H9 (cell line): Measurements from ENCODE around the gene NFYB. TPM values are rescaled to one million over a fixed set of nuclear protein-coding genes. Genes with fewer than 3 reads are reported as not detected.

Experiments
- DNase-seq: peaks from one replicate; pipeline ENCODE4 v3.0.0-alpha.2; 2017
- H2AFZ ChIP-seq: one replicate; pipeline ENCODE4 v1.6.1; 2013; ENCODE audit warnings: mild to moderate bottlenecking, low read length, control low read depth, moderate library complexity
- H2AK5ac ChIP-seq: 2 replicates; pipeline ENCODE4 v1.6.1; 2013; ENCODE audit warnings: low read length, control low read depth, mixed read lengths; ENCODE audit not compliant: insufficient read length
- H2BK120ac ChIP-seq: one replicate; pipeline ENCODE4 v1.6.1; 2013; ENCODE audit warnings: low read depth, mild to moderate bottlenecking, low read length, control low read depth, inconsistent platforms; ENCODE audit not compliant: poor library complexity, severe bottlenecking
- H2BK12ac ChIP-seq: 2 replicates; pipeline ENCODE4 v1.6.1; 2013; ENCODE audit warnings: low read length, control low read depth, mixed read lengths, low read depth; ENCODE audit not compliant: insufficient read length
- H2BK15ac ChIP-seq: 2 replicates; pipeline ENCODE4 v1.6.1; 2013; ENCODE audit warnings: low read depth, low read length, control low read depth
- H2BK20ac ChIP-seq: one replicate; pipeline ENCODE4 v1.6.1; 2013; ENCODE audit warnings: low read depth, mild to moderate bottlenecking, low read length, control low read depth, inconsistent platforms; ENCODE audit not compliant: poor library complexity, severe bottlenecking
- H2BK5ac ChIP-seq: 2 replicates; pipeline ENCODE4 v1.6.1; 2013; ENCODE audit warnings: low read length, control low read depth, mixed read lengths; ENCODE audit not compliant: insufficient read length
- H3K14ac ChIP-seq: 2 replicates; pipeline ENCODE4 v1.6.1; 2013; ENCODE audit warnings: low read length, control low read depth; ENCODE audit not compliant: insufficient read depth
- H3K18ac ChIP-seq: 2 replicates; pipeline ENCODE4 v1.6.1; 2013; ENCODE audit warnings: low read depth, mild to moderate bottlenecking, mixed read lengths, low read length, control low read depth; ENCODE audit not compliant: insufficient read length
- H3K23ac ChIP-seq: 2 replicates; pipeline ENCODE4 v1.6.1; 2013; ENCODE audit warnings: low read length, control low read depth, mixed read lengths, low read depth; ENCODE audit not compliant: insufficient read length
- H3K23me2 ChIP-seq: 2 replicates; pipeline ENCODE4 v1.6.1; 2013; ENCODE audit warnings: low read depth, mild to moderate bottlenecking, mixed read lengths, low read length, control low read depth; ENCODE audit not compliant: insufficient read length, poor library complexity, severe bottlenecking
- H3K27ac ChIP-seq: 2 replicates; pipeline ENCODE4 v1.5.1; 2013; ENCODE audit warnings: low read length, control low read depth, mixed read lengths, low read depth; ENCODE audit not compliant: insufficient read length
- H3K27me3 ChIP-seq: 2 replicates; pipeline ENCODE4 v1.6.1; 2013; ENCODE audit warnings: low read length, control low read depth, inconsistent platforms; ENCODE audit not compliant: insufficient read depth
- H3K4ac ChIP-seq: 2 replicates; pipeline ENCODE4 v1.6.1; 2013; ENCODE audit warnings: low read depth, mild to moderate bottlenecking, control low read depth, inconsistent platforms, low read length, moderate library complexity
- H3K4me1 ChIP-seq: 2 replicates; pipeline ENCODE4 v1.6.1; 2013; ENCODE audit warnings: low read length, control low read depth, inconsistent platforms; ENCODE audit not compliant: insufficient read depth
- H3K4me2 ChIP-seq: 2 replicates; pipeline ENCODE4 v1.6.1; 2013; ENCODE audit warnings: low read length, control low read depth, mixed read lengths; ENCODE audit not compliant: insufficient read length, insufficient read depth
- H3K56ac ChIP-seq: 2 replicates; pipeline ENCODE4 v1.6.1; 2013; ENCODE audit warnings: low read depth, mild to moderate bottlenecking, mixed read lengths, low read length, control low read depth; ENCODE audit not compliant: insufficient read length
- H3K79me1 ChIP-seq: 2 replicates; pipeline ENCODE4 v1.6.1; 2013; ENCODE audit warnings: low read depth, mild to moderate bottlenecking, moderate library complexity, low read length, control low read depth, inconsistent platforms; ENCODE audit not compliant: insufficient read depth, poor library complexity, severe bottlenecking
- H3K79me2 ChIP-seq: 2 replicates; pipeline ENCODE4 v1.6.1; 2013; ENCODE audit warnings: low read length, control low read depth, inconsistent platforms; ENCODE audit not compliant: insufficient read depth
- H3K9ac ChIP-seq: 2 replicates; pipeline ENCODE4 v1.6.1; 2013; ENCODE audit warnings: low read length, control low read depth, mixed read lengths; ENCODE audit not compliant: insufficient read length; ENCODE audit errors: extremely low read depth
- H3K9me3 ChIP-seq: one replicate; pipeline ENCODE4 v1.6.1; 2013; ENCODE audit warnings: low read depth, low read length, inconsistent platforms; ENCODE audit not compliant: control insufficient read depth
- H3T11ph ChIP-seq: one replicate; pipeline ENCODE4 v1.6.1; 2013; ENCODE audit warnings: mild to moderate bottlenecking, low read length, control low read depth, inconsistent platforms
- H4K20me1 ChIP-seq: one replicate; pipeline ENCODE4 v1.6.1; 2013; ENCODE audit not compliant: control insufficient read depth, insufficient read length, insufficient read depth
- H4K5ac ChIP-seq: 2 replicates; pipeline ENCODE4 v1.6.1; 2013; ENCODE audit warnings: low read depth, mild to moderate bottlenecking, mixed read lengths, low read length, control low read depth; ENCODE audit not compliant: insufficient read length
- H4K8ac ChIP-seq: replicated peaks from 2 replicates; pipeline ENCODE4 v1.6.1; 2013; ENCODE audit warnings: low read length, control low read depth, mixed read lengths, low read depth; ENCODE audit not compliant: insufficient read length
- H4K91ac ChIP-seq: 2 replicates; pipeline ENCODE4 v1.6.1; 2013; ENCODE audit warnings: low read depth, mild to moderate bottlenecking, moderate library complexity, mixed read lengths, low read length, control low read depth; ENCODE audit not compliant: insufficient read length
- H3K27ac Mint-ChIP-seq, 3 experiments: 2 replicates in 2 of 3; 3 replicates in 1 of 3; pipeline ENCODE4 v1.8.0; 2020 to 2021; ENCODE audit warnings: mixed read lengths in 3 of 3, mild to moderate bottlenecking in 1 of 3, moderate library complexity in 1 of 3
- H3K27me3 Mint-ChIP-seq: 2 replicates; pipeline ENCODE4 v1.8.0; 2021; ENCODE audit warnings: low read depth, mild to moderate bottlenecking, moderate library complexity, mixed read lengths
- H3K36me3 Mint-ChIP-seq, 3 experiments: 2 replicates in 2 of 3; 3 replicates in 1 of 3; pipeline ENCODE4 v1.8.0; 2020 to 2021; ENCODE audit warnings: low read depth in 3 of 3, mixed read lengths in 3 of 3; ENCODE audit not compliant: insufficient read depth in 1 of 3
- H3K4me1 Mint-ChIP-seq, 2 experiments: 2 replicates each; pipeline ENCODE4 v1.8.0; 2020; ENCODE audit warnings: mixed read lengths in 2 of 2
- H3K4me3 Mint-ChIP-seq, 2 experiments: 2 replicates in 1 of 2; 3 replicates in 1 of 2; pipeline ENCODE4 v1.8.0; 2020 to 2021; ENCODE audit warnings: mild to moderate bottlenecking in 2 of 2, mixed read lengths in 2 of 2, moderate library complexity in 1 of 2
- H3K9me3 Mint-ChIP-seq, 2 experiments: 2 replicates in 1 of 2; 3 replicates in 1 of 2; pipeline ENCODE4 v1.8.0; 2020; ENCODE audit warnings: mild to moderate bottlenecking in 2 of 2, mixed read lengths in 2 of 2, moderate library complexity in 1 of 2
- CTCF ChIP-seq: fragments of 200-600 bp; sonication (generic); conservative IDR thresholded peaks from 3 replicates; pipeline ENCODE4 v1.8.0; 2021; ENCODE audit warnings: antibody characterized with exemption, mild to moderate bottlenecking
- WGBS: extraction: QIAGEN DNeasy Blood & Tissue Kit; methylation state at CpG from one replicate; pipeline ENCODE4 v1.1.7; 2013; ENCODE audit warnings: missing lambda C conversion rate, low lambda C conversion rate, mixed read lengths; ENCODE audit not compliant: insufficient read length; ENCODE audit errors: extremely low coverage; 5-methylcytosine and 5-hydroxymethylcytosine counted together
- total RNA-seq: library from RNA; stranded (reverse); gene quantifications from 2 replicates; pipeline ENCODE4 v1.2.1, GENCODE V29; 2021

Gene NFYB
- total RNA-seq, 1 experiment from 2014 or later, result 52.5 TPM

DNA sequence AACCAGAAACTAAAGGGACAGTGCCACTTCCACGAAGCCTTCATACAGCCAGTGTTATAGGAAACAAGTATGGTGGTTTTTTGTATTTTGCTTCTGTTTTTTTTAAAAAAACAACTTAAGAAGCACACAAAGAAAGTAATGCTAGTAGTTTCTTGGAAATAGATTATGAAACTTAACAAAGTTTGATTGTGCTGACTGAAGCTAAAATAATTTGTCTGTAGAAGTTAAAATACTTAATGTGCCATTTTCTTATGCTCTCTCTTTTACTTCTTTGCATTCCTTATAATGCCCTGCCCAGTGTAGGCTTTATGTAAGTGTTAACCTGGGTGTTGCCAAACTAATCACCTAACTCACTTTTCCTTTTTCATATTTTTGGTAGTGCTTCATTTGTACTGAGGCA, 57.2 kb downstream of the NFYB start:
- no peak overlapping the region for H2BK5ac ChIP-seq
- no peak overlapping the region for H4K5ac ChIP-seq
- H3K27me3 ChIP-seq, result no peaks in the 10 kb centered on the region
- H3K9ac ChIP-seq, result no peak overlapping the region
- DNase-seq, result no peak
- H3K23ac ChIP-seq, result no peak overlapping the region
- no peaks in the 10 kb centered on the region for H3K36me3 Mint-ChIP-seq
- H3K18ac ChIP-seq, result no peak overlapping the region
- no peak overlapping the region for H2BK120ac ChIP-seq
- no peaks in the 10 kb centered on the region for H3K4me1 Mint-ChIP-seq
- no peak overlapping the region for H3K14ac ChIP-seq
- no peak overlapping the region for H3K4ac ChIP-seq
- no peak overlapping the region for H2BK12ac ChIP-seq
- no peak overlapping the region for H3K4me2 ChIP-seq
- H3K56ac ChIP-seq, result no peak overlapping the region
- H2BK20ac ChIP-seq, result no peak overlapping the region
- no peak overlapping the region for H2BK15ac ChIP-seq
- no peak overlapping the region for H3K27ac ChIP-seq
- H2AFZ ChIP-seq, result no peak overlapping the region
- no peaks in the 10 kb centered on the region for H3K79me2 ChIP-seq
- no peak overlapping the region for H4K91ac ChIP-seq
- H3K9me3 ChIP-seq, result no peaks in the 10 kb centered on the region
- H4K20me1 ChIP-seq, result no peaks in the 10 kb centered on the region
- no peaks in the 10 kb centered on the region for H3K4me1 ChIP-seq
- H3K27ac Mint-ChIP-seq, result no peak overlapping the region
- no peaks in the 10 kb centered on the region for H3K27me3 Mint-ChIP-seq
- no peaks in the 10 kb centered on the region for H3K79me1 ChIP-seq
- H3T11ph ChIP-seq, result no peak overlapping the region
- no peak overlapping the region for H4K8ac ChIP-seq
- TF ChIP-seq CTCF, result no peak
- no peak overlapping the region for H2AK5ac ChIP-seq
- H3K9me3 Mint-ChIP-seq, result no peaks in the 10 kb centered on the region
- H3K4me3 Mint-ChIP-seq, result no peak overlapping the region
- no CpG with 5 or more reads among the region's 1 CpG for WGBS
- no peaks in the 10 kb centered on the region for H3K23me2 ChIP-seq
